GM12878 (cell line): Measurements from ENCODE around the gene PPP2R3C. TPM values are rescaled to one million over a fixed set of nuclear protein-coding genes. Genes with fewer than 3 reads are reported as not detected.
"Not testable (repeated sequence)": the region's sequence is repeated elsewhere in the genome, so short reads cannot be mapped to it uniquely, and the experiment has no call there.

ENCODE experiments used
- ATAC-seq: fragments of 200-7000 bp; cut with Tn5 transposase; 3 replicates; pipeline ENCODE4 v1.9.1; 2020; ENCODE audit warnings: mild to moderate bottlenecking, moderate library complexity
- BruUV-seq: library from RNA; stranded (reverse); fragments of 400-500 nt; replicated peaks from 2 replicates; lab custom pipeline; 2021; lab: Mats Ljungman, UMichigan
- CTCF ChIA-PET: fragments of 300-600 bp; sonication (Branson Sonifier 250); formaldehyde crosslinking; extraction: SDS; loops from one replicate; lab custom pipeline; 2021; ENCODE audit warnings: inconsistent platforms; lab: Yijun Ruan, JAX
- POLR2A ChIA-PET: fragments of 350-600 bp; formaldehyde crosslinking; extraction: SDS; loops from one replicate; lab custom pipeline; 2021; ENCODE audit warnings: inconsistent platforms; lab: Charles Lee
- RAD21 ChIA-PET: fragments of 300-600 bp; sonication (Branson Sonifier 250); formaldehyde crosslinking; loops from one replicate; lab custom pipeline; 2023; ENCODE audit warnings: antibody characterized with exemption; ENCODE audit not compliant: unreplicated experiment; lab: Charles Lee
- SMC1A ChIA-PET: fragments of 300-600 bp; sonication (Branson Sonifier 250); formaldehyde crosslinking; loops from one replicate; lab custom pipeline; 2023; ENCODE audit not compliant: unreplicated experiment, uncharacterized antibody; lab: Charles Lee
- DNase-seq: peaks from one replicate; pipeline ENCODE4 v3.0.0-alpha.2; 2011; ENCODE audit warnings: low read depth, low spot score
- FAIRE-seq: peaks from 3 replicates; lab custom pipeline; 2011; peaks lifted over from hg19 to GRCh38; lab: Jason Lieb, UNC
- H2AFZ ChIP-seq: 2 replicates; pipeline ENCODE4 v1.6.0; 2011; ENCODE audit warnings: low read depth, low read length, control low read depth; ENCODE audit not compliant: control insufficient read depth
- H3K27ac ChIP-seq: 2 replicates; pipeline ENCODE4 v1.5.1; 2011; ENCODE audit warnings: control low read depth; ENCODE audit not compliant: control insufficient read depth, insufficient read depth
- H3K27me3 ChIP-seq, 2 experiments: replicated peaks in 1 of 2; 2 replicates each; pipeline versions ENCODE4 v1.6.0 to v1.6.1; 2011; ENCODE audit warnings: low read length in 1 of 2; ENCODE audit not compliant: control insufficient read depth in 2 of 2, insufficient read depth in 2 of 2
- H3K36me3 ChIP-seq, 2 experiments: 2 replicates each; pipeline ENCODE4 v1.5.1; 2011; ENCODE audit warnings: low read length in 1 of 2; ENCODE audit not compliant: control insufficient read depth in 2 of 2, insufficient read depth in 2 of 2
- H3K4me1 ChIP-seq: 2 replicates; pipeline ENCODE4 v1.6.1; 2011; ENCODE audit warnings: mild to moderate bottlenecking, low read length, moderate library complexity, mixed read lengths; ENCODE audit not compliant: control insufficient read depth, insufficient read depth
- H3K4me2 ChIP-seq: 2 replicates; pipeline ENCODE4 v1.6.0; 2011; ENCODE audit warnings: control low read depth; ENCODE audit not compliant: control insufficient read depth, insufficient read depth
- H3K4me3 ChIP-seq: fragments of 200-600 bp; sonication (generic); 2 replicates; pipeline ENCODE4 v1.5.1; 2016
- H3K79me2 ChIP-seq: 2 replicates; pipeline ENCODE4 v1.6.0; 2011; ENCODE audit warnings: low read length; ENCODE audit not compliant: control insufficient read depth, insufficient read depth
- H3K9ac ChIP-seq: 2 replicates; pipeline ENCODE4 v1.8.0; 2011; ENCODE audit warnings: low read length, control low read depth, mixed read lengths; ENCODE audit not compliant: control insufficient read depth, insufficient read depth
- H3K9me3 ChIP-seq: replicated peaks from 3 replicates; pipeline ENCODE4 v1.5.1; 2011; ENCODE audit warnings: mild to moderate bottlenecking, low read length; ENCODE audit not compliant: control insufficient read depth, insufficient read depth
- H4K20me1 ChIP-seq: 2 replicates; pipeline ENCODE4 v1.6.0; 2011; ENCODE audit not compliant: control insufficient read depth, insufficient read depth
- CREB1 ChIP-seq: IDR thresholded peaks from 2 replicates; pipeline ENCODE4 v1.6.1; 2012; ENCODE audit warnings: low read depth, mild to moderate bottlenecking, inconsistent platforms
- EED ChIP-seq: sonication (generic); IDR thresholded peaks from 2 replicates; pipeline ENCODE4 v1.6.1; 2016; ENCODE audit warnings: antibody characterized with exemption, low read depth
- FOS ChIP-seq: IDR thresholded peaks from 3 replicates; pipeline ENCODE4 v1.6.1; 2011; ENCODE audit warnings: borderline replicate concordance; ENCODE audit not compliant: insufficient read length; ENCODE audit errors: extremely low read depth
- HDAC2 ChIP-seq: fragments of 200-600 bp; sonication (generic); IDR thresholded peaks from 2 replicates; pipeline ENCODE4 v1.6.1; 2017
- NBN ChIP-seq: fragments of 450-650 bp; IDR thresholded peaks from 2 replicates; pipeline ENCODE4 v1.6.1; 2016
- POLR2AphosphoS2 ChIP-seq: IDR thresholded peaks from 2 replicates; pipeline ENCODE4 v1.6.1; 2011; ENCODE audit warnings: low read depth, mild to moderate bottlenecking, low read length, improper control_type of control experiment, moderate library complexity
- RAD21 ChIP-seq: IDR thresholded peaks from 2 replicates; pipeline ENCODE4 v1.6.1; 2011; ENCODE audit warnings: mild to moderate bottlenecking, low read depth, low read length, moderate library complexity; ENCODE audit not compliant: insufficient read depth
- SP1 ChIP-seq: IDR thresholded peaks from one replicate; pipeline ENCODE4 v1.6.1; 2011; ENCODE audit warnings: low read depth, low read length
- WGBS: methylation state at CpG from one replicate; pipeline ENCODE4 v1.1.6; 2016; ENCODE audit warnings: low lambda C conversion rate; ENCODE audit not compliant: insufficient replicate concordance, insufficient coverage; ENCODE audit errors: missing lambda C conversion rate; 5-methylcytosine and 5-hydroxymethylcytosine counted together
- in situ Hi-C: fragments of 300-500 bp; cut with MboI; formaldehyde crosslinking; loops from 9 replicates; pipeline ENCODE4 v1.14.3; 2018; ENCODE audit warnings: mixed read lengths
- intact Hi-C: fragments of 100-400 bp; cut with micrococcal nuclease; formaldehyde crosslinking; loops from one replicate; pipeline ENCODE4 v1.14.2; 2022; ENCODE audit not compliant: unreplicated experiment
- polyA plus RNA-seq, 11 experiments: library from polyadenylated mRNA; depleted of rRNA in 4 of 11; unstranded in 6 of 11; stranded (reverse) in 5 of 11; fragments of >200 nt; fragmentation: Nextera tagmentation in 4 of 11; fragmentation: Illumina TruSeq in 1 of 11; extraction: Ambion mirVana in 4 of 11; extraction: Trizol in 1 of 11; gene quantifications; 1 replicate in 1 of 11; 2 replicates in 10 of 11; pipeline versions ENCODE4 v1.2.1 to v1.2.3, GENCODE V29; 2011 to 2016; ENCODE audit warnings: inconsistent platforms in 2 of 11, missing spikeins in 2 of 11, low read depth in 1 of 11
- total RNA-seq, 4 experiments: library from RNA; depleted of rRNA in 3 of 4; stranded (reverse); fragments of >200 nt in 3 of 4; fragmentation: Illumina TruSeq in 1 of 4; extraction: Trizol in 1 of 4; gene quantifications; 2 replicates each; pipeline versions ENCODE4 v1.2.1 to v1.2.3, GENCODE V29; 2013 to 2021

The PPP2R3C gene
- total and polyA plus RNA-seq, 10 of the 15 experiments (the other 5 are each of a cell fraction or from before 2014, with no cell fraction given), result 27.6 to 80.5 (median 42.9) TPM

- FAIRE-seq, H3K27ac ChIP-seq, H3K4me2 ChIP-seq, H4K20me1 ChIP-seq, intact Hi-C loops, DNase-seq, CTCF ChIA-PET, SMC1A ChIA-PET, H3K4me3 ChIP-seq, BruUV-seq, ATAC-seq, H3K9ac ChIP-seq, RAD21 ChIA-PET, H3K9me3 ChIP-seq, H3K79me2 ChIP-seq, H3K4me1 ChIP-seq, in situ Hi-C loops, H3K27me3 ChIP-seq, H2AFZ ChIP-seq: not testable (repeated sequence)
- POLR2A ChIA-PET, result interaction anchor here (1.2 kb wide), 1 partner anchor 10 kb away, joined by 4 read pairs; no protein-coding TSS in a partner anchor
- H3K36me3 ChIP-seq, result peaks cover 0 to 13% of the 10 kb centered on the region in 2 experiments; a peak in 2 of 4 replicates
- 93% methylated on average over 6 of the region's 6 CpGs for WGBS
Observed at GRCh38 chr14:35094645-35095044, 27.1 kb downstream of the PPP2R3C start.

GRCh38 chr14:35088514-35088913 lies 33.3 kb downstream of the PPP2R3C start:
- DNase-seq (no peak), FAIRE-seq (no peak), ATAC-seq (no peak)
- ChIA-PET CTCF (no interaction called here), SMC1A (interaction anchor here (1.4 kb wide), 1 partner anchor 42 kb away, joined by 3 read pairs; no protein-coding TSS in a partner anchor), POLR2A (no interaction called here), RAD21 (no interaction called here)
- H3K79me2 ChIP-seq, result no peaks in the 10 kb centered on the region
- no peak overlapping the region for H3K9ac ChIP-seq
- no peak for TF ChIP-seq RAD21
- no peak for TF ChIP-seq EED
- TF ChIP-seq POLR2AphosphoS2, result no peak
- TF ChIP-seq FOS, result no peak
- TF ChIP-seq HDAC2, result no peak
- no peak for TF ChIP-seq CREB1
- no peak for TF ChIP-seq SP1
- TF ChIP-seq NBN, result no peak
- BruUV-seq, result no TSS peak
- no peak overlapping the region for H3K27ac ChIP-seq
- peaks cover 0 to 6% of the 10 kb centered on the region in 2 experiments; a peak in 2 of 4 replicates for H3K36me3 ChIP-seq
- no peaks in the 10 kb centered on the region for H3K27me3 ChIP-seq
- no peak overlapping the region for H3K4me3 ChIP-seq
- no peaks in the 10 kb centered on the region for H4K20me1 ChIP-seq
- H3K9me3 ChIP-seq, result no peaks in the 10 kb centered on the region
- intact Hi-C loops (no loop called here), in situ Hi-C loops (no loop called here)
- 96% methylated on average over 2 of the region's 2 CpGs for WGBS
- no peak overlapping the region for H3K4me2 ChIP-seq
- H3K4me1 ChIP-seq, result no peaks in the 10 kb centered on the region
- H2AFZ ChIP-seq, result no peak overlapping the region
